Measurements from ENCODE around the gene ARF1. TPM values are rescaled to one million over a fixed set of nuclear protein-coding genes. Genes with fewer than 3 reads are reported as not detected.

The ARF1 gene
- total and polyA plus RNA-seq, 2 of the 13 experiments (the other 11 are each of a cell fraction or from before 2014, with no cell fraction given): 186 to 327 TPM

DNA sequence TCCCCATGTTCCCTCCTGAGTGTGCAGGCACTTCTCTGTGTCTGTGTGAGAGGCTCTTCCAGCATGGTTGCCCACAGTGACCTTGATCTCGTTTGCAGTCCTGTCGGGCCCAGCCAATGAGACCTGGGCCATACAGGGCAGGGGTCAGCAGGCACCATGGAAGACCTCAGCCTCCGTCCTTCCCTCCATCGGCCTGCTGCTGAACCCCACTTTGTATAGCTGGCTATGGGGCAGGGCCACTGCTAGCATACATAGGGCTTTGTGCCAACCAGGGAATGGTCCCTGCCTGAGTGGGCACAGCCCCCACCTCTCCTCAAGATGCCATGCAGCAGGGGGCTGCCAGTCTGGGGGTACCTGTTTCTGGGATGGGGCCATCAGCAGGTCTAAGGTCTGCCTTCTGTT lies 16.8 kb downstream of the ARF1 start (continued):
- TF ChIP-seq SP4 (CRISPR knock-in tag; IDR thresholded peaks at IDR 0.05): no peak
- no peak for TF ChIP-seq BORCS8-MEF2B (CRISPR knock-in tag; IDR thresholded peaks at IDR 0.05)
- no peak for TF ChIP-seq MYC (CRISPR knock-in tag; IDR thresholded peaks at IDR 0.05; ENCODE audit: borderline replicate concordance)
- no peak for TF ChIP-seq ZNF367 (CRISPR knock-in tag; IDR thresholded peaks at IDR 0.05; ENCODE audit: borderline replicate concordance)
- no peak for TF ChIP-seq SIX4 (CRISPR knock-in tag; IDR thresholded peaks at IDR 0.05)
- no peak for TF ChIP-seq ZNF33A (CRISPR knock-in tag; IDR thresholded peaks at IDR 0.05; ENCODE audit: borderline replicate concordance)
- TF ChIP-seq RELA (CRISPR knock-in tag; IDR thresholded peaks at IDR 0.05): no peak
- TF ChIP-seq, protein P1, sequence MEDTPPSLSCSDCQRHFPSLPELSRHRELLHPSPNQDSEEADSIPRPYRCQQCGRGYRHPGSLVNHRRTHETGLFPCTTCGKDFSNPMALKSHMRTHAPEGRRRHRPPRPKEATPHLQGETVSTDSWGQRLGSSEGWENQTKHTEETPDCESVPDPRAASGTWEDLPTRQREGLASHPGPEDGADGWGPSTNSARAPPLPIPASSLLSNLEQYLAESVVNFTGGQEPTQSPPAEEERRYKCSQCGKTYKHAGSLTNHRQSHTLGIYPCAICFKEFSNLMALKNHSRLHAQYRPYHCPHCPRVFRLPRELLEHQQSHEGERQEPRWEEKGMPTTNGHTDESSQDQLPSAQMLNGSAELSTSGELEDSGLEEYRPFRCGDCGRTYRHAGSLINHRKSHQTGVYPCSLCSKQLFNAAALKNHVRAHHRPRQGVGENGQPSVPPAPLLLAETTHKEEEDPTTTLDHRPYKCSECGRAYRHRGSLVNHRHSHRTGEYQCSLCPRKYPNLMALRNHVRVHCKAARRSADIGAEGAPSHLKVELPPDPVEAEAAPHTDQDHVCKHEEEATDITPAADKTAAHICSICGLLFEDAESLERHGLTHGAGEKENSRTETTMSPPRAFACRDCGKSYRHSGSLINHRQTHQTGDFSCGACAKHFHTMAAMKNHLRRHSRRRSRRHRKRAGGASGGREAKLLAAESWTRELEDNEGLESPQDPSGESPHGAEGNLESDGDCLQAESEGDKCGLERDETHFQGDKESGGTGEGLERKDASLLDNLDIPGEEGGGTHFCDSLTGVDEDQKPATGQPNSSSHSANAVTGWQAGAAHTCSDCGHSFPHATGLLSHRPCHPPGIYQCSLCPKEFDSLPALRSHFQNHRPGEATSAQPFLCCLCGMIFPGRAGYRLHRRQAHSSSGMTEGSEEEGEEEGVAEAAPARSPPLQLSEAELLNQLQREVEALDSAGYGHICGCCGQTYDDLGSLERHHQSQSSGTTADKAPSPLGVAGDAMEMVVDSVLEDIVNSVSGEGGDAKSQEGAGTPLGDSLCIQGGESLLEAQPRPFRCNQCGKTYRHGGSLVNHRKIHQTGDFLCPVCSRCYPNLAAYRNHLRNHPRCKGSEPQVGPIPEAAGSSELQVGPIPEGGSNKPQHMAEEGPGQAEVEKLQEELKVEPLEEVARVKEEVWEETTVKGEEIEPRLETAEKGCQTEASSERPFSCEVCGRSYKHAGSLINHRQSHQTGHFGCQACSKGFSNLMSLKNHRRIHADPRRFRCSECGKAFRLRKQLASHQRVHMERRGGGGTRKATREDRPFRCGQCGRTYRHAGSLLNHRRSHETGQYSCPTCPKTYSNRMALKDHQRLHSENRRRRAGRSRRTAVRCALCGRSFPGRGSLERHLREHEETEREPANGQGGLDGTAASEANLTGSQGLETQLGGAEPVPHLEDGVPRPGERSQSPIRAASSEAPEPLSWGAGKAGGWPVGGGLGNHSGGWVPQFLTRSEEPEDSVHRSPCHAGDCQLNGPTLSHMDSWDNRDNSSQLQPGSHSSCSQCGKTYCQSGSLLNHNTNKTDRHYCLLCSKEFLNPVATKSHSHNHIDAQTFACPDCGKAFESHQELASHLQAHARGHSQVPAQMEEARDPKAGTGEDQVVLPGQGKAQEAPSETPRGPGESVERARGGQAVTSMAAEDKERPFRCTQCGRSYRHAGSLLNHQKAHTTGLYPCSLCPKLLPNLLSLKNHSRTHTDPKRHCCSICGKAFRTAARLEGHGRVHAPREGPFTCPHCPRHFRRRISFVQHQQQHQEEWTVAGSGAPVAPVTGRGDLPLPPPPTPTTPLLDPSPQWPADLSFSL (CRISPR knock-in tag; IDR thresholded peaks at IDR 0.05): no peak
- TF ChIP-seq MBNL3 (CRISPR knock-in tag; conservative IDR thresholded peaks at IDR 0.05): no peak
- no peak for TF ChIP-seq STAT6 (CRISPR knock-in tag; IDR thresholded peaks at IDR 0.05; ENCODE audit: borderline replicate concordance)
- no peak for TF ChIP-seq ZNF660 (CRISPR knock-in tag; IDR thresholded peaks at IDR 0.05; ENCODE audit: borderline replicate concordance, low read depth)
- TF ChIP-seq MEIS1 (CRISPR knock-in tag; IDR thresholded peaks at IDR 0.05; ENCODE audit: borderline replicate concordance): no peak
- TF ChIP-seq FOSL1 (CRISPR knock-in tag; IDR thresholded peaks at IDR 0.05; ENCODE audit: borderline replicate concordance): no peak
- TF ChIP-seq ZNF331 (CRISPR knock-in tag; IDR thresholded peaks at IDR 0.05): no peak
- TF ChIP-seq POLR2AphosphoS5 (IDR thresholded peaks at IDR 0.05; ENCODE audit: low read depth, low read length): peak; percentile 8; the same call in 1 of the 2 replicates
- no peak for TF ChIP-seq ZNF574 (CRISPR knock-in tag; IDR thresholded peaks at IDR 0.05)
- TF ChIP-seq PHF8 (CRISPR knock-in tag; IDR thresholded peaks at IDR 0.05): no peak
- no peak for TF ChIP-seq ZNF563 (CRISPR knock-in tag; IDR thresholded peaks at IDR 0.05)
- TF ChIP-seq ZNF549 (CRISPR knock-in tag; IDR thresholded peaks at IDR 0.05): no peak
- no peak for TF ChIP-seq ZNF460 (CRISPR knock-in tag; IDR thresholded peaks at IDR 0.05; ENCODE audit: borderline replicate concordance)
- TF ChIP-seq HOXA5 (CRISPR knock-in tag; IDR thresholded peaks at IDR 0.05): no peak
